Mammary epithelial cell (primary cell): ENCODE measurements around the gene ICA1.

Experiments used
- EZH2 ChIP-seq: IDR thresholded peaks from 2 replicates; pipeline ENCODE4 v1.6.1; 2012; ENCODE audit warnings: low read length, inconsistent platforms, borderline replicate concordance
- TF ChIP-seq, protein P1 (sequence below), 2 donors: IDR thresholded peaks in 1 of 2; conservative IDR thresholded peaks in 1 of 2; 2 replicates each; pipeline ENCODE4 v1.5.1; 2011 to 2012; ENCODE audit warnings: inconsistent platforms in 2 of 2, low read length in 2 of 2, mild to moderate bottlenecking in 2 of 2, control low read depth in 1 of 2, low read depth in 1 of 2; ENCODE audit not compliant: insufficient read depth in 1 of 2; ENCODE audit errors: extremely low read depth in 1 of 2

DNA sequence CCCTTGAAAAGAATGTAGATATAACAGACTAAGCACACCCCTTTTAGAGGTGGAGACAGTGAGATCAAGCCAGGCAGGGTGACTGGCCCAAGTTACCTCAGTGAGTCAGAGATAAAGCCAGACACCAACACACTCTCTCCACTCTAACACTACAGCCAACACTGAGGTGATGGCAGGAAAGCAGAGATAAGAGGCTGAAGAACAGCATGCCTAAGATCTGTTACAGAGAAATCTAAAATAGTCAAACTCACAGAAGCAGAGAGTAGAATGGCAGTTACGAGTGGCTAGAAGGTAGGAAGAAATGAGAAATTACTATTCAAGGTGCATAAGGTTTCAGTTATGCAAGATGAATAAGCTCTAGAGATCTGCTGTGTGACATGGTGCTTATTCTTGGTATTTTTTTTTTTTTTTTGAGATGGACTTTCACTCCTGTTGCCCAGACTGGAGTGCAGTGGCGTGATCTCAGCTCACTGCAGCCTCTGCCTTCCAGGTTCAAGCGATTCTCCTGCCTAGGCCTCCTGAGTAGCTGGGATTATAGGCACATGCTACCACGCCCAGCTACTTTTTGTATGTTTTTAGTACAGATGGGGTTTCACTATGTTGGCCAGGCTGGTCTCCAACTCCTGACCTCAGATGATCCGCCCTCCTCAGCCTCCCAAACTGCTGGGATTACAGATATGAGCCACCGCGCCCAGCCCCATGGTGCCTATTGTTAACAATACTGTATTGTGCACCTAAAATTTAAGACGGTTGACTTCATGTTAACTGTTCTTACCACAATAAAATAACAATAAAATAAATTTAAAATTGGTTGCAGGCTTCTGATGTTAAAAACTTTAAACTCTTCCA, 28.7 kb downstream of the ICA1 start:
- TF ChIP-seq, protein P1, sequence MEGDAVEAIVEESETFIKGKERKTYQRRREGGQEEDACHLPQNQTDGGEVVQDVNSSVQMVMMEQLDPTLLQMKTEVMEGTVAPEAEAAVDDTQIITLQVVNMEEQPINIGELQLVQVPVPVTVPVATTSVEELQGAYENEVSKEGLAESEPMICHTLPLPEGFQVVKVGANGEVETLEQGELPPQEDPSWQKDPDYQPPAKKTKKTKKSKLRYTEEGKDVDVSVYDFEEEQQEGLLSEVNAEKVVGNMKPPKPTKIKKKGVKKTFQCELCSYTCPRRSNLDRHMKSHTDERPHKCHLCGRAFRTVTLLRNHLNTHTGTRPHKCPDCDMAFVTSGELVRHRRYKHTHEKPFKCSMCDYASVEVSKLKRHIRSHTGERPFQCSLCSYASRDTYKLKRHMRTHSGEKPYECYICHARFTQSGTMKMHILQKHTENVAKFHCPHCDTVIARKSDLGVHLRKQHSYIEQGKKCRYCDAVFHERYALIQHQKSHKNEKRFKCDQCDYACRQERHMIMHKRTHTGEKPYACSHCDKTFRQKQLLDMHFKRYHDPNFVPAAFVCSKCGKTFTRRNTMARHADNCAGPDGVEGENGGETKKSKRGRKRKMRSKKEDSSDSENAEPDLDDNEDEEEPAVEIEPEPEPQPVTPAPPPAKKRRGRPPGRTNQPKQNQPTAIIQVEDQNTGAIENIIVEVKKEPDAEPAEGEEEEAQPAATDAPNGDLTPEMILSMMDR (conservative IDR thresholded peaks at IDR 0.05 in 1 of 2, IDR thresholded peaks at IDR 0.05 in 1 of 2; ENCODE audit: extremely low read depth in 1 of 2, insufficient read depth in 1 of 2, low read depth in 1 of 2, low read length in 2 of 2): no peak
- TF ChIP-seq EZH2: no peak
